HUES48 (cell line): Measurements from ENCODE around the gene SERPINE3.
A peak's percentile ranks its signal among the peaks of the same experiment; 100 is the strongest.

ENCODE experiments used
- H3K27ac ChIP-seq: one replicate; pipeline ENCODE4 v1.7.0; 2013; ENCODE audit warnings: low read depth, low read length, inconsistent platforms
- H3K27me3 ChIP-seq: 2 replicates; pipeline ENCODE4 v1.6.1; 2013; ENCODE audit warnings: mild to moderate bottlenecking, low read length; ENCODE audit not compliant: control insufficient read depth, insufficient read depth
- H3K36me3 ChIP-seq: 2 replicates; pipeline ENCODE4 v1.6.1; 2013; ENCODE audit warnings: low read length; ENCODE audit not compliant: control insufficient read depth, insufficient read depth
- H3K4me1 ChIP-seq: 2 replicates; pipeline ENCODE4 v1.6.1; 2013; ENCODE audit warnings: mild to moderate bottlenecking, low read length; ENCODE audit not compliant: control insufficient read depth, insufficient read depth
- H3K4me3 ChIP-seq: 2 replicates; pipeline ENCODE4 v1.5.1; 2013; ENCODE audit warnings: mild to moderate bottlenecking, low read depth, low read length
- H3K9ac ChIP-seq: 2 replicates; pipeline ENCODE4 v1.6.1; 2013; ENCODE audit warnings: mild to moderate bottlenecking, low read depth, low read length, moderate library complexity
- H3K9me3 ChIP-seq: 2 replicates; pipeline ENCODE4 v1.6.1; 2013; ENCODE audit warnings: low read length; ENCODE audit not compliant: control insufficient read depth, insufficient read depth

The SERPINE3 gene

GRCh38 chr13:51405176-51405575 lies 65.7 kb downstream of the SERPINE3 start:
- H3K27me3 ChIP-seq, result no peaks in the 10 kb centered on the region
- peaks cover 3% of the 10 kb centered on the region; the same call in 1 of the 2 replicates for H3K36me3 ChIP-seq
- no peak overlapping the region for H3K4me3 ChIP-seq
- H3K9me3 ChIP-seq, result no peaks in the 10 kb centered on the region
- no peak overlapping the region for H3K9ac ChIP-seq
- H3K27ac ChIP-seq, result no peak overlapping the region
- no peaks in the 10 kb centered on the region for H3K4me1 ChIP-seq

GRCh38 chr13:51412431-51412830 lies 72.9 kb downstream of the SERPINE3 start:
- Histone ChIP-seq H3K36me3 (peaks cover 31% of the 10 kb centered on the region), H3K27me3 (no peaks in the 10 kb centered on the region)

More at GRCh38 chr13:51412431-51412830, 72.9 kb downstream of the SERPINE3 start:
- H3K9me3 ChIP-seq, result peaks cover 8% of the 10 kb centered on the region; the same call in 1 of the 2 replicates
- H3K4me3 ChIP-seq, result no peak overlapping the region
- H3K9ac ChIP-seq, result 0 out of 2 replicates have a peak overlapping the region, but pooled peaks have one; percentile 1
- peaks cover 8% of the 10 kb centered on the region for H3K4me1 ChIP-seq
- no peak overlapping the region for H3K27ac ChIP-seq
